GM18498 (cell line): ENCODE results near the gene SNCAIP.

Experiments
- ATAC-seq: cut with Tn5 transposase; IDR thresholded peaks from one replicate; pipeline ENCODE4 v1.9.1; 2021; ENCODE audit warnings: mild to moderate bottlenecking, moderate library complexity; ENCODE audit not compliant: unreplicated experiment

Gene SNCAIP

DNA sequence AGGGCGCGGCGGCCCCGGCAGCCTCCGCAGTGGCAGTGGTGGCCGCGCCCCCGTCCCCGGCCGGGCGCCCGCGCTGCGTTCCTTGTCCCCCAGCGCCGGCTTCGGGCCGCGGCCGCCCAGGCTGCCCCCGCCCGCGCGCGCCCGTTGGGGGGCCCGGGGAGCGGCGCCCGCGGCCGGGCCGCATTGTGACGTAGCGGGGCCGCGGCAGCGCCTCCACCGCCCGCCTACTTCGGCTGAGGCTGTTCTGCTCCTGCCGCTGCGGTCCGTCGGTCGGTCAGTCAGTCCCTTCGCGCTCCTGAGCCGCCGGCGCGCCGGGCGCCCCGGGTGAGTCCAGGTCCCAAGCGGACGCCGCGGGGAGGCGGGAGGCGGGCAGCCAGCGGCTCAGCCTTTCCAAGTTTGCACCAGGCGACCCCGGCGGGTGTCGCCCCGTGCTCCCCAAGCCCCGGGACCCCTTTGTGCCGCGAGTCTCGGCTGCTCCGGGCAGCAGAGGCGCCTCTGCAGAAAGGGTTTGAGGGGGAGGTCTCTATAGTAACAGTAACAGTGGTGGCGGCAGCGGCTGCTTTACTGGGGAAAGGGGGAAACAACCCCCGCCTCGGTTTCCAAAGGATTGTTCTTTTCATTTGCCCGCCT lies at the start of gene SNCAIP:
SNCAIP (plus strand) TSS at position 277 of the 630 bp plus-strand sequence. CDS start 78,898 bp downstream, outside the sequence.
- peak; percentile 86 for ATAC-seq

DNA sequence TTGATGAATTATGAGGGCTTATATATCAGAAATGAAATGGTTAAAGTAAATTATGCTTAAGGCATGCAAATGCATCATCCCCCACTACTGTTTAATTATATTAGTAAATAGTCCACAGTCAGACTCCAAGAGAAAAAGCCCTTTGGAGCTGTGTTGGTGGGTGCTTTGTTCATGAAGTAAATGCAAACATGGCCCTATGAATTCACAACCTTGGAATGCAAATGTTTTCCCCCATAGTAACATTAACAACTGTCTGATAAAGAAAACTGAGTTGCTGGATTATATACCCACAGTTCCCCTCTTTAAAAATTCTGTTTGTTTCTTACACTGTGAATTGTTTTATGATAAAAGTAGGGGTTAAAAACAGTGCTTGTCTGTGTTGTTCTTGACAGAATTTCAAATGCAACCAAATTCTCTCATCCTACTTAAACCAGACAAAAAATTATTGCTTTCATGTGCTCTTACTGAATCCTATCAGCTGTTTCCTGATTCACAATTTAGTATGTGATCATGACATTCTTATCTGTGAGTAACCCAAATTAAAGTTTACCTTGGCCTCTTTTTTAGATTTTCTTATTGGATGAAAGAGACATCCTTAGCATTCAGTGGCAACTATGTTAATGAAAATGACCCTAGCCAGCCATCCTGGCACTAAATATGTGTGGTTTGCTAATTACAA lies 48.5 kb upstream of the SNCAIP start:
- ATAC-seq: no peak

DNA sequence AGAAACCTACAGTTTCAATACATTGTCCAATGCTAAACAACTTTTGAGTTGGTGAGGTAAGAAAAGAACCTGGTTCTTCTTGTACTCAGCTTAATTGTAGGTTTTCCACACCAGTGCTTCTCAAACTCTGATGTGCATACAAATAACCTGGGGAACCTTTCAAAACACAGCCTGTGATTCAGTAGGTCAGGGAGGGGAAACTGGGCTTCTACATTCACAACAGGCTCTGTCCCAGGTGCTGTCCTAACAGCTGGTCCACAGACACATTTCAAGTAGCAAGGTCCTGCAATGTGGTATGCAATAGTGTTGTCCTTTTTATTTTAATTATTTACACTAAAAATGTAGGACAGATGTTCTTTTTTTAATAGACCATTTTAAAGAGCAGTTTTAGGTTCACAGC lies 47.4 kb upstream of the SNCAIP start:
- no peak for ATAC-seq

DNA sequence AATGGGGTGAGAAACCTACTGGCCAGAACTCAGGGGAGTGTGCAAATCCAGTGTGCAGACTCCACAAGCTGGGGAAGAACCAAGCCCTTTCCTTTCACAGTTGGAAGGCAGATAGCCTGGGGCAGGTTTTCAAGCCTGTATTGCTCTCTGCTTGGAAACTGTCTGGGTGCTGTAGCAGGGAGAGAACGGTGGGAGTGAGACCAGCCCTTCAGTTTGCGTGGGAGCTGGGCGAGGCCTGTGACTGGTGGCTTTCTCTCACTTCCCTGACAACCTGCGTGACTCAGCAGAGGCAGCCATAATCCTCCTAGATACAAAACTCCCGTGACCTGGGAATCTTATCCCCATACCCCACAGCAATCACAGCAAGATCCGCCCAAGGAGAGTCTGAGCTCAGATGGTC lies 44.9 kb upstream of the SNCAIP start:
- ATAC-seq: no peak

DNA sequence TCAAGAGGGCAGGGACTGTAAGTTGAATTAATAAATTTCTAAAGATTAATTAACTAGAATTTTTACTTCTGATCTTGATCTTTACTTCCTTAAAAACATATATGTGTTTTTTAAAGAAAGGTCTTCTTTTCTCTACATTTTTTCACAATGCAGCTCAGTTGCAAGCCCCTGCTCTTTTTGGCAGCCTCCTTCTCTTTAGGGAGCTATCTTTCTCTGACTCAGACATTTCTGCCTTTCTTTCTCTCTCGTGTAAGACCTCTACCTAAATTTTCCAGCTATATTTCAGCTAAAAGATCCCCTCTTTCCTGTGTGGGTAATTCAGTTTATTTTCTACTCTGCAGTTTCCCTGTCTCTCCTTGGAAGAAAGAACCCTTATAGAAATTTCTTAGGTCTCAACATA lies 38.3 kb upstream of the SNCAIP start:
- ATAC-seq: no peak

DNA sequence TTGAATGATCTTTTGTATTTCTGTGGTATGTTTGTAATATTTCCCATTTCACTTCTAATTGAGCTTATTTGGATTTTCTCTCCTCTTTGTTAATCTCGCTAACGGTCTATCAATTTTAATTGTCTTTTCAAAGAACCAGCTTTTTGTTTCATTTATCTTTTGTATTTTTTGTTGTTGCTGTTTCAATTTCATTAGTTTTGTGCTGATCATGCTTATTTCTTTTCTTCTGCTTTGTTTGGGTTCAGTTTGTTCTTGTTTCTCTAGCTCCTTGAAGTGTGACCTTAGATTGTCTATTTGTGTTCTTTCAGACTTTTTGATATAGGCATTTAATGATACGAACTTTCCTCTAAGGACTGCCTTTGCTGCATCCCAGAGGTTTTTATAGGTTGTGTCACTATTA lies 28.4 kb upstream of the SNCAIP start:
- no peak for ATAC-seq

DNA sequence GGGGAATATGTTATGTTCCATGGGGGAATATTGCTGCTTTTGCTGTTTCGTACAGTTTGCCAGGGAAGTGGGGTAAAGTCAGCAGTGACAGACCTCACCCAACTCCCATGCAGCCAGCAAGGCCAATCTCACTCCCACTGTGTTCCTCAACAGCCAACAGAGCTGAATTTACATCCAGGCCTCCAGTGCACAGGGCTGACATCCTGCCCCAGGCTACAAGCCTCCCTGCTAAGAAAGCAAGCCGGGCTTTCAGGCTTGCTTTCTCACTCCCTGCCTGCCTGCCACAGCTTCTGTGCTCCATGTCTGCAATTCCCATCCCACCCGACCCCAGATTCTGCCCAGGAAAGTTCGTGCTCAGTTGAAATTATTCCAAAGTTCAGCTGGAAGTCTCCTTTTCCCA lies 25.5 kb upstream of the SNCAIP start:
- ATAC-seq: no peak

DNA sequence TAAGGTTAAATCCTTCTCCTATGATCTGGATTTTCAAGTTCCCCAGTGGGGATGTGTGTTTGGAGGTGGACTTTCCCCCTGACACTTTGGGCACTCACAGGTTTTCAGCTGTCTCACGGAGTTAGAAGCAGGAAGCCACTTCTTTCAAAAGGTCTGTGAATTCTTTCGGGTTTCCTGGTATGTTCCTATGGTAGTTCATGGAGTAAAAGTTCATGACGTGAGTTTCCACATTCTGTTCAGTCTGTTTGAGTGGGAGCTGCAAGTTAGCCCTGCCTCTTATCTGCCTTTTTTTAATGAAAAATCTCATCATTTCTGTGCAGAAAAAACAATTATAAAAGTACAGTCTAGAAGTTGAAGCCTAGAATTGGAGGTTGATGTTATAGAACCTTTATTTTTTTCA lies 24.9 kb upstream of the SNCAIP start:
- no peak for ATAC-seq

DNA sequence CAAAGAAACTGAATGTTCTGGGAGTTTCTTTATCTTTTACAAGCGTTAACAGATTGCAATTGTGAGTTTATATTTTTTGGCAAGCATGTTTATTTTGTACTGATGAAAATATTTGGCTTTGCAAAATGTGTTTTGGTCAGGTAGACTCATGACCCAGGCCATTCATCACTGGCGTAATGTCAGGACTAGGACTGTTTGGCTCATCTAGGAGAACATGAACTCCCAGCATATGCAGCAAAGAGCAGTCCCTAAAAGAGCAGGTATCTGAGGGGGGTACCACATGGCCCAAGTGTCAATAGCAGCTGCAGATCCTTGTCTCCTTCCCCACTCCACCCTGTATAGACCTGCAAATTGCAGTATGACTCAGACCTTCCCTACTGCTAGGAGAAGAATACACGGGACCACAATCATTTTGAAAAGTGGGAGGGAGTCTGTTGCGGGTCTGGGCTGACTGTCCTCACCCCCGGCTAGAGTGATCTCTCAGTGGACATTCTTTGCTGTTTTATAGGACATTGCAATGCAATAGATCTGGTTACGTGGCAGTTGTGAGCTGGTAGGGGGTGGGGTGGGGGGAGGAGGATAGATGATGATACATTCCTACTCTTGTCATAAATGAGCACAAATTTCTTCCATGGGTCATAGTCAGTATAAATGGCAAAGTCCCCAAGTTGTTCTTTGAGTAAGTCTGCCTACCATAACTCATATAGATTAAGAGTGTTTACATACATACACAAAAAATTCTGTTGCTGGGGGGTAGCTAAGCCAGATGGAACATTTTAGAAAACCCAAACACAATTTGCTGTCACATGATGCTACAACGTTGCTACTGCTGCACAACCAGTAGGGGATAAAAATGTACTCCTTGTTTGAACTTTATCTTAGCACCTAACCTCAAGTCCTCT lies 20.8 kb upstream of the SNCAIP start:
- no peak for ATAC-seq

DNA sequence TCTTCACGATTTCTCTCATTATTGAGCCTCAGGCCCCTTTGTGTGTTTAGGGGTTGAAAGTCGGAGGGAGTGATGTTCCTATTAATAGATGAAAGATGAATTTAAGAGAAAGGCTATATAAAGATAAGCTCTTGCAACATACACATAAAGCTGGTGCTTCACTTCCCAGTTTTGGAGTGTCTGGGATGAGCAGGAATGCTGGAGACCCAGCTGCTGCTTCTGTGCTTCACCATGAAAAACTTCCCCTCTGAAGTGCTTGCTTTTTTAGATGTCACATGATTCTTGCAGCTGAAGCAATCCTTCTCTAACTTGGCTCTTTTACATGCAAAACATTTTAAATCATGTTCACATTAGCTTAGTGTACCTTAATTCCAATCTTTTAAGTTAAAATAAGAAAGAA lies 19.7 kb upstream of the SNCAIP start:
- no peak for ATAC-seq

DNA sequence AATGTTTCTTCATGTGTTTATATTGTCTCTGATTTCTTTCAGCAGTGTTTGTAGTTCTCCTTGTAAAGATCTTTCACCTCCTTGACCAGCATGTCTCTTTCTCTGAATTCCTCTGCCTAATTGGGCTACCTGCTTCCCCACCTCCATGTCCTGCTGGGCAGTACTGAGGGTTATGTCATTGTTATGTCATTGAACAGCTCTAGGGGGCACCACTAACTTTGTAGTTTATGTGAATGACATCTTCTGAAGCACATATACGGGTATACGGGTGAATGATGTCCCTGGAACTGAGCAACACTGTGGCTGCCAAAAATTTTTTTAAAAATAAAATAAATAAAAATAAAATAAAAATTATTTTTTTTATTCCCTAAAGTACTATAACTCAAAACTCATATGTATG lies 16.9 kb upstream of the SNCAIP start:
- peak; percentile 51 for ATAC-seq

DNA sequence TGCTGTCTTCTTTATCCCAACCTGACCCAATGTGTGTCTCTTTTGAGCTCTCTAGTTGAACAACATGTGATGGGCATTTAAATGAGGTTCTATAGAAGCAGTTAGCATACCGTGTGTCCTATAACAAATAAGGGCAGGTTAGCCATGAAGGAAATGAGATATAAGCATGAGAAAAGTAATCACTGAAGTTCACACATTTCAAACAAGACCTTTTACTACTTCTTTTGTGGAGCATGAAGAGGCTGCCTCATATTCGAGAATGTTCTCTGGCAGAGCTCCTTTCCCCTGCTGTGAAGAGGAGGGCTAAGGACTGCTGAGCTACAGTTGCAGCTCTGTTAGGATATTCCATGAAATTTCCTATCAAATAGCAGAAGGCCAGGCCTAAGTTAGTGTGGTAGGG lies 15.2 kb upstream of the SNCAIP start:
- no peak for ATAC-seq

DNA sequence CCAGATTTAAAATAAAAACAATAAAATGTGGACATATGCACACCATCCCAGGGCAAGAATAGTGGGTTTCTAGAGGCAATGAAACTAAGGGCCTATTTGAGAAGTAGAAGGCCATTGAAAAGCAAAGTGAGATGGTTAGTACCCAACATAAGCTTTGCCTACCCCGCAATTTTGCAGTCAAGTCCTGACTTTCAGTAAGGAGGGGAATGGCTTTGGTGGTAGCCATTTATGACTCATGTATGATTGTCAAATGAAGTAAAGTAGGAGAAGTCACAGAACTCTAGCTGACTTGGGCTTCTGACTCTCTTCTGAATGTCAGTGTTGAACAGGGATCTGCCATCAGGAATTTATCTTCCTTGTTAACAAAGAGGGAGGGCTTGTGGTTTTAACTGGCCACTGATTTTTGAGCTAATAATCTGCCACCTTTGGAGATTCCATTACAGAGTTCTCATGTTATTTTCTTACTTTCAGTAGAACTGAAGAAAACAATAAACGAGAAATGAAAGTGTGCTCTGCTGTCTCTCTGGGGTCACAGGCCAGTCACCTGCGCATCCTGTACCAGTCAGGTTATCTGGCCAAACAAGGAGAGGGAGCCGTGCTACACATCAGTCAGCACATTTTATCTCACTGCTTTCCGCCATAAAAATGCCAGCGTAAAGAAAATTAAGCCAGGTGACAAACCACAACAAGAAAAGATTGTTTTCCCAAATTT lies 14.3 kb upstream of the SNCAIP start:
- ATAC-seq: peak; percentile 85

DNA sequence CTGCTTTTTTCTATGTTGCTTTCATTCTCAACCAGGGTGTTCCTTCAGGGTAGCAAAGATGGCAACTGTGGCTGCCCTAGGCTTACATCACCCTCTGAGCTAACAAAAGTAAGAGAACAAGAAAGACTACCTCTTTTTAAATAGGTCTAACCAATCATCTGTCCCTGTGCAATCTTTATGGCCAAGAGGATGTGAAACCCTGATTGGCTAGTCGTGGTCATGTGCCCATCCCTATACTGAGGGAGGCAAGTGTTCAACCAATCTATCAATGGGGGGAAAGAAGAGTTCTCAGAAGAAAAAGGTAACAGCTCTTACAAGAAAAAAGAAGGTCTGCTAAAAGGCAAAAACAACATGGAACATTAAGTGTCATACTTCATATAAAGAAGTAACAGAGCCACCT lies 11.7 kb upstream of the SNCAIP start:
- no peak for ATAC-seq

DNA sequence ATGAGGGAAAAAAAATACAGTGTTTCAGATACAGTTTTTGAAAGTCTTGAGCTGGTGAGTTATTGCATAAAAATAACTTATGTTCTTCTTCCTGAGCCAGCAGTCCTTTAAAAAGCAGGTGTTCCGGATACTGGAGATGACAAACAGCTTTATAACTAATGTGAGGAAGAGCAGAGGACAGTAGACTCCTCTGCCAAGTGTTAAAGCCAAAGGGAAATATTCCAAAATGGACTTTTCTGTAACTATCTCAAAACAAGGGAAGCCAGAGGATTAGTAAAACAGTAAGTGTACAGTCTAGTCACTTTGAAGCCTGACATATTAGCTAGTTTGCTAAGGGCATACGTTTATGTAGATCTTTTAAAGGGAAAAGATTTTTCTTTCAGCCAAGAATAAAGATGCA lies 11.0 kb upstream of the SNCAIP start:
- ATAC-seq: no peak

DNA sequence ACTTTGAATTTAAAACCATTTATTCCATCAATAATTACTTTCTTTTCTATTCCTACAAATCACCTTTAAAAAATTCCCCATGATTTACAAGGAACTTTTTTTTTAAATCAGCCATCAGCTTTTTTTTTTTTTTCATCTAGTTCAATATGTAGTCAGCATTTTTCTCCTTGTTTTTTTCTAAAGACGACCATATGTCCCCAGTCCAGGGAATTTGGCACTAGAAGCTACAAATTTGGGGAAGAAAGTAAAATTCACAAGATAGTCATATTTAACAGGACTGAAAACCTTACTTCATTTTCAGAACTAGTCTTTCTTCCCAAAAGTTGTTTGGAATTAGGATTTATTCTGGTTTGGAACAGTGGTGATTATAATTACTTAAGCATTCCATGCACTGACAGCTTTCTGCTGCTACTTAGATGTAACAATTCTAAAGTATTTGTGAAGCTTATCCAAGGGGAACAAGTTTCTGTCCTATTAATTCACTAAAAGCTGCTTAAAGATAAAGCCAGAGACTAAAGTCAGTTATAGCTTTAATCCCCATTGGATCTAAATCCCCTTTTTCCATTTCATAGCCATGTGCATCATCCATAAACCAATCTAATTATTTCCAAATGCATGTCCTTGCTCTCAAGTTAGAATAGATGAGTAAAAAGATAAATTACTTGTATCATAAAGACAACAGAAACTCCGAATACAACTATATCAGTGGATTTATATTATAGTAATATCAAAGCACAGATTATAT lies 7.4 kb upstream of the SNCAIP start:
- no peak for ATAC-seq

DNA sequence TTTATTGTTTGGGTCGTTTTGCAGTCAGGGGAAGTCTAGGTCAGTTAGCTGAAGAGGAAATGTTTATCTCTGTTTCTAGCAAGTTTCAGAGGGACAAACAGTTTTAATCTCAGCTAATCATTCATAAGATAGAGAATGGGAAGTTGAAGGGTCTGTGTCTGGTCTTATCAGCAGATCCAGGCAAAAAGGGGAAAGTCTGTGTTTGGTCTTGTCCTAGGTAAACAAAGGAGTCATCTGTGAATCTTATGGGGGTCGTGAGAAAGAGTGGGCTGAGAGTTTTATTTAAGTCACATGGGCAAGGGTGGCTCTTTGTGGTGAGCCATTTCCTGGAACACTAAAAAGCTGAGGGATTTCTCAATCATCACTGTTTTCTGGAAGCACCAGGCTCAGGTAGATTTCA lies 5.6 kb upstream of the SNCAIP start:
- no peak for ATAC-seq

DNA sequence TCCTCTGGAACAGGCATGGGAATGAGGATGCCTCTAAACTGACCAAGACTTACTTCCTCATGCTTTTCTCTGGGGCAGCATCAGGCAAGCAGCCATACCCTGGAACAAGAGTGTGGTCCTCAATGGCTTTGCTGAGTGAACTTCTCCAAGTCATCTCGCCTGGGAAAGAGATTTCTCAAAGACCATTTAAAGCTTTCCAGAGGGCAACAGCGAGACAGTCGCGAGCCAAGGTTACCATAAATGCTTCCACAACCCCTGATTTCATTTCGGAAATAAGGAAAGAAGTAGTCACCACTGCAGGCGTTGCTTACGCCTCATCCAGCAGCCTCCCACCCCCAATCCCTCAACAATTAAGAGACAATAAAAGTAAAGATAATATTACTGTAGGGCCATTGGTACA lies 1.1 kb upstream of the SNCAIP start:
- no peak for ATAC-seq

DNA sequence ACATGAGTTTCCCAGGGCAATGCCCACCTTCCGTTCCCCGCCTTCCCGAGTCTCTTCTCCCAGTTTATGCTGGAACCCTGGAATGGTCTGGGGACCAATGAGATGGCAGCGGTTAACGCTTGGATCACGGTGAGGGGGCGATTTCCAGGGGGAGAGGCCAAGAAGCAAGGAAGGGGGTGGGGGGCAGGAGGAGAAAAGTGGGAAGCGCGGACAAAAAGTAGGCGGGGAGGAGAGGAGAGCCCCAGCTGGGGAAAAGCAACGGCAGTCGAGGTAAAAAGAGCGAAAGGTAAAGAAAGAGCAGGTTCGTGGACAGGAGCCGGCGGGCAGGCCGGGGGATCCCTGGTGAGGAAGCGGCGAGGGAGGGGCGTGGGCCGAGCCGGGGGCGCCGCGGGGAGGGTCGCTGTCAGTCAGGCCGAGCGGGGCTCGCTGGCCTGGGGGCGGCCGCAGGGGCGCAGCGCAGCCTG lies 508 bp upstream of the SNCAIP start:
- ATAC-seq: peak; percentile 14

DNA sequence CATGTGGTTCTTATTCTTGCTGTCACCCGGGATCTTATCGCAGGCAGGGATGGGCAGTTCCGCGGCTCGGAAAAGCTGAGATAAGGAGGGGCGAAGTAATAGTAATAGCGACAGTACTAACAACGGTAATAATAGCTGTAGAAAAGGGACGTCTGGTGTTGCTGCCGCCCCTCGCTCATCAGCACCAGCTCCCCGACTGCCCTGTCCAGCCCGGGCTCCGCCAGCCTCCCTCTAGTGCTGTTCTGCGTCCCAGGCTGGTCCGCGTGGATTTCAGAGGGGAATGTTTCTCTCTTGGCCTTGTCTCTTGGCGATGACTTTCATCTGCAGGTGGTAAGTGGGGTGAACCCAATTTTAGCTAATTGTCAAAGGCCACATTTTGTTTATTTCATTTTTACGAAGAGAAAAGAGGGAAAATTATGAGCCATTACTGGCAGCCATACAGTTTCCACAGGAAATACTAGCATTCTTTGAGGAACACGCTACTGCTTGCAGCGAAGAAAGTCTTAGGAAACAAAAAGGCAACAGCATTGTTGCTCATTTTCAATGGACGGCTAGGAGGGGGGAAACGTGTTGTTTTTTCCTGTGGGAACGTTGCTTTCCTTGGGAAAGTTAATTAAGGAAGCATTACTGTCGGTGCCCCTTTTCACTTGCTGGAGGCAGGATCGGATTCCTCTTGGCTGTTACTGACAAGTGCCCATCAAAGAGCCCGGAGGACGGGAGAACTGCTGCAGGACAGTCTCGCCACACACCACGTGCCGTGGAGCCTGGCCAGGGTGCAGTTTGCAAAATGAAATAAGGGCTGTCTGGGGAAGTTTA lies 762 bp downstream of the SNCAIP start:
- ATAC-seq: peak; percentile 13
